Globus pallidus (tissue), 1 donor: ENCODE data around the gene EFCAB12.
"Not testable (repeated sequence)": the region's sequence is repeated elsewhere in the genome, so short reads cannot be mapped to it uniquely, and the experiment has no call there.

Experiments
- DNase-seq: peaks from one replicate; pipeline ENCODE4 v3.0.0-alpha.2; 2015; ENCODE audit warnings: low spot score

EFCAB12 gene

DNA sequence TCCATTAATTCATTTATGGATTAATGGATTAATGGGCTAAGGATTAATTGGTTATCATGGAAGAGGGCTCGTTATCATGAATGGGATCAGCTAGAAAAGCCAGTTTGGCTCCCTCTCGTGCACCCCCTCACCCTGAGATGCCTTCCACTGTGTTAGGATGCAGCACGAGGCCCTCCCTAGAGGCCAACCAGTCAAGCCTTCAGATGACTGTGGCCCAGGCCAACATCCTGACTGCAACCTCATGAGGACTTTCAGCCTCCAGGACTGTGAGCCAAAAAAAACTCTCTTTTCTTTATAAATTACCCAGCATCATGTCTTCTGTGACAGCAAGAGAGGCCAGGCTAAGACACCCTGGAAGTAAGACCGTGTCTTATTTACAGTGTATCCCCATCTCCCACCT is 9.0 kb downstream of the EFCAB12 start:
- no peak for DNase-seq

DNA sequence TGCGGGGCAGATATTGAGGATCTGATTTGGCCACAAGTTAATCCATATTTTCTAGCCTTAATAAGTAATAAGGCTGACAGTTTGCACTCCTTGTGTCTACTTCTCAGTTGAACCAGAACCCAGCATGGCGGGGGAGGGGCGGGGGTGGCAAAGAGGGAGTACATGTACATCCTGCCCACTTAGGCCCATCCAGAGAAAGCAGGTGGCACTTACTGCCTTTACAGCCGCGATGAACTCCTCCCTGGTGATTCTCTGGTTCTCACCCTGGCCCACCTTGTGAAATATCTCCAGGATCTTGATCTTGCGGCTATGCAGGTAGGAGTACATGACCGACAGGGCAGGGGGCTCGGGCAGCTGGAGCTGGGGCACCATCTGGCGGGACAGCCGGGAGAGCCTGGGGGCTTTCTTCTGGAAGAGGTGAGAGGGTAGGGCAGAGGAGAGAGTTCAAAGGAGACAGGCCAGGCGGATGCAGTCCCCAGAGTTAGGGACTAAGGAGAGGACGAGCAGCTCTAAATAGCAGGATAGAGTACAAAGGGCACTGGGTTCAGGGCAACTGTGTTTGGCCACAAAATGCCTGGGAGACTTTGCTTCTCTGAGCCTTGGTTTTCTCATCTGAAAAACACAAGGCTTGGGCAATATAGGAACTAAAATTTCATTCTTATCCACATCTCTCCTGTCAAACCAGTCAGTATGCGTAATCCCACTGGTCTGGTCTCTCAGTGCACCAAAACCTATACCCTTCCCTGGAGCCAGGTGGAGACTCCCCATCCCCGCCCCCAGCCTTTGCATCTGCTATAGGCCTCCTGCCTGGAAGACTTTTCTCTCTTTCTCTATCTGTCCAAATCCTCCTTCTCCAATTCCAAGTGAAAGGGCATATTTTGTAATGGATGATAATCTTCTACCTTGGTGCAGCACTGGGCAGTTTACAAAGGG is 10.1 kb downstream of the EFCAB12 start:
- DNase-seq, result no peak

DNA sequence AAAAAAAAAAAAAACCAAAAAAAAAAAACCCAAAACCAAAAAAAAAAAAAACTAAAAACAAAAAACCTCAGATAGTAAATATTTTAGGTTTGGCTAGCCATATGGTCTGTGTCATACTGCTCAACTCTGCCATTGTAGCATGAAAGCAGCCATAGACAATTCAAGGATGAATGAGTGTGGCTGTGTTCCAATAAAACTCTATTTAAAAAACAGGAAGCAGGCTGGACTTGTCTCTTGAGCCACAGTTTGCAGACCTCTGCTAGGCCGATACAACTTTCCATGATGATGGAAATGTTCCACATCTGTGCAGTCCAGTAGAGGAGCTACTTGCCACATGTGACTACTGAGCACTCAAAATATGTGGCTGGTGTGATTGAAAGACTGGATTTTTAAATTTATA is 11.1 kb downstream of the EFCAB12 start:
- DNase-seq, result no peak

DNA sequence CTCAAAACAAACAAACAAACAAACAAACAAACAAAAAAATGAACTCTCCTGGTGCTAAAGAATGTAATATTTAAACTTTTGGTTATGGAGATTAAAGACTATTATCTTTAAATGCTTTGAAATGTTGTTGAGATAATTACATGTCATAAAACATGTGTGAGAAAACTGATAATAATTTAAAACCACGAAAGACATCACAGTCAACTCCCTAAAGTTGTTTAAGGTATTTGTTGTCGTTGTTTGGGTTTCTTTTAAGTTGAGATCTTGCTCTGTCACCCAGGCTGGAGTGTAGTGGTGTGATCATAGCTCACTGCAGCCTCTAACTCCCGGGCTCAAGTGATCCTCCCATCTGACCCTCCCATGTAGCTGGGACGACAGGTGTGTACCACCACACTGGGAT is 12.0 kb downstream of the EFCAB12 start:
- no peak for DNase-seq

DNA sequence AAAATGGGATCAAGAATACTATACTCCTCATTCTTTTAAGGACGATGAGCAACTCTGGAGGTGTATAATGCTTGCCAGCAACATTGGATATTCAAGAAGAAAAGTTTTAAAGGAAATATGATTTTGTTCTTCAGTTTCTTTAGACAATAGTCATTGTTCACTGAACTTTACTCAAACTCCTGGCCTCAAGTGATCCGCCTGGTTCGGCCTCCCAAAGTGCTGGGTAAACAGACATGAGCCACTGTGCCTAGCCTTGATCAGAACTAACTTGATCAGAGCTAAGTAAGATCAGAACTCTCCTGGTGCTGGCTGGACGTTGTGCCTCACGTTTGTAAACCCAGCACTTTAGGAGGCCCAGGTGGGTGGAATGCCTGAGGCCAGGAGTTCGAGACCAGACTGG is 12.6 kb downstream of the EFCAB12 start:
- DNase-seq, result no peak

DNA sequence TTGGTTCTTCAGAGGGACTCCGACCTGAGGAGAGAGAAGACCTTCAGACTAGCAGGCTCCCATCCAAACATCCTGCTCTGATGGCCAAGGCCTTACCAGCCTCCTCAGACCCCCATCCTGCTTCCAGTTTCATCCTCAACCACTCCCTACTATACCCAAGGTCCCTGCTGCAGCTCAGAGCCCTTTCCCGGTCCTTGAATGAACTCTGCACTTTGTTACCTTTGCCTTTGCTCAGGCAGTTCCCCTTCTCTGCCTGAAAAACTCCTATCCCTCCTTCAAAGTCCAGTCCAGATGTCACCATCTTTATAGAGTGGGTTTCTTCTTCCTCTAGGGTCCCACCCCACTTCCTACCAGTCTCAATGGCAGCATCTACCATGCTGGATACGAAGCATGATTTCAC is 13.1 kb downstream of the EFCAB12 start:
- DNase-seq, result no peak

DNA sequence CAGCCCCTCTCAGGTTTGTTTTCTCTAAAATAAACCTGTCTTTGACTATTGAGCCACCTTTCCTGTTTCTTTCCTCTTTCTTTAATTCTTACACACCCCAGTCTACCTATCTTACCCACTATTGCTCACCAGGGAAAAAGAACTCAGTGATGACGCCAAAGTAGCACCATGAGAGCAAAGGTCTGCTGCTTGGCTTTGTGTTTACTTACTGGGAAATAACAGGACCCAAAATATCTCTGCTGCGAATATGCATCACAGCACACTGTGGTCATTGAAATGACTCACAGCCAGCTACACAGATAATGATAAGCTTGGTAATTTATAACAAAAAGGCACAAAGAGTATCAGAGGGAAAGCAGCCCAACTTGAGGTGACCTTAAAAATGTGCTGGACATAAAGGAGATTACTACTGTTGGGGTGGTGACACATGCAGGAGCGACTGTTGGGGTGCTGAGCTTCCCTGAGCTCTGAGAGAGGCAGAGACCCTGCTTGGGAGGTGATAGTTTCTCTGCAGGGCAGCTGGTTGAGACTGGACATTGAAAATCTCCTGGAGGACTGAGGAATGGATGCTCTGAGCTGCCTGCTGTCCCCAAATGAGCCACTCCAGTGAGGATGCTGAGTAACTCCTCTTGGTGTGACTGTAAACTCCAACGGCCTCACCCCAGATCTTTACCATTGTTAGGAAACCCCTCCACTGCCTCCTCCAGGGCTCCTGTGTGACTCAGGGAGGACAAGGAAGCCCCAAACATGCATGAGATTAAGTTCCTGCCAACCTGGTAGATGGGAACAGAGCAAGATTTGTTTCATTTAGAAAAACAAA is 14.5 kb downstream of the EFCAB12 start:
- DNase-seq, result no peak

DNA sequence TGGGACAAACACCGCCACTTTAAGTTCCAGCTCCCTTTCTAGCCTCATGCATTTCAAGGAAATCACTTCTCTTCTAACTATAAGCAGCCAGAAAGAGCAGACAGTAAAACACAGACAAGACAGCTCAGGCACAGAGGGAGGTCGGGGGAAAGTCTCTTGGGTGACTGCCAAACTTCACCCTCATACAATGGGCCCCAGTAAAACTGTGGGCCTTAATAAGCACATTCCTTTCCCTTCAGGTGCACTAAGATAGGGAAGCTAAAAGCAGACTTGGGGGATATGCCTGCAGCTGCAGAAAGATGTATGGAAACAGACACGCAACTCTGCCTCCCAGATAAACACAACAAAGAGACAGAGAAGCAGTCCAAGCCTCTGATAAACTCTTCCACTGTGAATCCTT is 15.2 kb downstream of the EFCAB12 start:
- not testable (repeated sequence) for DNase-seq

DNA sequence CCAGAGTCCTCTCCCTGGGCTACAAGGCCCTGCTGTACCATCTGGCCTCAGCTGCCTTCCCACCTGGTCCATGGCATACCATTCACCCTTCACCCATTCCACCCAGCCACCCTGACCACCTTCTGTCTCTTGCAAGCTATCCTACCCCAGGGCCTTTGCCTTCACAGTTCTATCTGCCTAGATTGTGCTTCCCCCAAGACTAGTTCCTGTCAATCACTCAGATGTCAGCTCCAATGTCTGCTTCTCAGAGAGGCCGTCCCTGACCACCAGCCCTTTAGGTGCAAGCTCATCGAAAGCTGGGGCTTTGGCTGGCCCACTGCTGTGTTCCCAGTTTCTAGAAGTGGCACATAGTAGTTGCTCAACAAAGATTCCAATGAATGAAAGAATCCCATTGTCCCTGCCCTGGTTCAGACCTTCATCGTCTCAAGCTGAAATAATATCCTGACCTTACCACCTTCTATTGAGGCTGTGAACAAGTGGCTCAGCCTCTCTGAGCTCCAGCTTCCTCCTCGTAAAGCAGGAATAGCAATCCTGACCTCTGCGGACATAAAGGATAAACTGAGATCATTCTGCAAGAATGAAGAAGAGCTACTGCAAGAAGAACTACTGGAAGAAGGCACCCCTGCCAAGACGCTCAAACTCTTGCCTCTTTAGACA is 15.8 kb downstream of the EFCAB12 start:
- DNase-seq, result no peak

DNA sequence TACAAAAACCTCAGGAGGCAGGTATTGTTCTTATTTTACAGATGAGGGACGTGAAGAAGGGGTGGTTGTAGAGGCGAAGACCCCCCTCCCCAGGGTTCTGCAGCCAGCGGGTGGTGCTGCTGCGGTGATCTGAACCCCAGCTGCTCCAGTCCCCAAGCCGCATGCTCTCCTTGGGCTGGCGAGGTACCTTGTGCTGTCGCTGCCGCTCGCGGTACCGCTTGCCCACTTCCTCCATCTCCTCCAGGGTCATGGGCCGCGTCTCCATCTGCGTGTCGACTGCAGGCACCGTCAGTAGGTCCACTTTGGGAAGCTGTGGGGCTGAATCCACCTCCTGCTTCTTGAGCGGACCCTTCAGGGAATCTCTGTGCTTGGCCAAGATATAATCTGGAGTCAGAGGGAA is 17.5 kb downstream of the EFCAB12 start:
- DNase-seq, result no peak

DNA sequence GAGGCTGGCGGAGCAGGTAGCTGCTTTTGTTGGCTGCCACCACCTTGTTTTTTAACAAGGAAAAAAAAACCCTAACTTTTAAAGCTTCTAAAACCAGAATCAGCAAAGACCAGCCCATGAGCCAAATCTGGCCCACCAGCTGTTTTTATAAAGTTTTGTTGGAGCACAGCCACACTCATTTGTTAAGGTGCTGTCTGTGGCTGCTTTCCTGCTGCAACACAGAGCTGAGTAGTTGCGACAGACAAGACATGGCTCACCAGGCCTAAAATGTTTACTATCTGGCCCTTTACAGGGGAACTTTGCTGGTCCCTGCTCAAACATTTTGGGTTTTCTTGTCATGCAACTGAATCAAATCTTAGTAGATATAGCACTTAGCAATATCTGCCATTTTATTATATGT is 18.9 kb downstream of the EFCAB12 start:
- no peak for DNase-seq

DNA sequence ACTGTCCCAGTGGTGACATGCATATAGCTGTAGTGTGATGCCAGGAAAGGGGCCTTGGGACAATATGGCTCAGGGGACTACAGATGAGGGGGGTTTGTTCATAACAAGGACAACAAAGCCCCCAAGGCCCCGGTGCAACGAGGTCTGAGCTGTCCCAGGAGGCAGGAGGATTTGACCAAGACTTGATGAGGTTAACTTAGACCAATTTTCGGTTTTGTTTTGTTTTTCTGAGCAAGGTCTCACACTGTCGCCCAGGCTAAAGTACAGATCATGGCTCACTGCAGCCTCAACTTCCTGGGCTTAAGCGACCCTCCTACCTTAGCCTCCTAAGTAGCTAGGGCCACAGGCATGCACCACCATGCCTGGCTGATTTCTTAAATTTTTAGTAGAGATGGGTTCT is 23.8 kb downstream of the EFCAB12 start:
- no peak for DNase-seq

DNA sequence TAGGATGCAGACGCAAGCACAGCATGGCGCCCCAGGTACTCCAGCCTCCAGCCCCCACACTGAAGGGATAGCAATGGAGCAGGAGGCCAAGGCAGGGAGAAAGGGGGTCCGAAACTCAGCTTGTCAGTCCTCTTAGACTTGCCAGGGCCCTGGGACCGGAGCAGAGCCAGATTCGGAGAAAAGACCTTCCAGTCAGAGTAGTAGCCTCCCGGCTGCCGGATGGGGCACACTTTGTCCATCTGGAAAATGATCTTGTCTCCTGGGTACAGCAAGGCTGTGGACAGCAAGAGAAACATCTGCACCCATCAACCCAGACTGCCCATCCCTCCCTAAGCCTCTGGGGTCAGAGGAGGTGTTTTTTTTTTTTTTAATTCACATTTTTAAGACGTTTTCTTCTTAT is 24.3 kb downstream of the EFCAB12 start:
- no peak for DNase-seq

DNA sequence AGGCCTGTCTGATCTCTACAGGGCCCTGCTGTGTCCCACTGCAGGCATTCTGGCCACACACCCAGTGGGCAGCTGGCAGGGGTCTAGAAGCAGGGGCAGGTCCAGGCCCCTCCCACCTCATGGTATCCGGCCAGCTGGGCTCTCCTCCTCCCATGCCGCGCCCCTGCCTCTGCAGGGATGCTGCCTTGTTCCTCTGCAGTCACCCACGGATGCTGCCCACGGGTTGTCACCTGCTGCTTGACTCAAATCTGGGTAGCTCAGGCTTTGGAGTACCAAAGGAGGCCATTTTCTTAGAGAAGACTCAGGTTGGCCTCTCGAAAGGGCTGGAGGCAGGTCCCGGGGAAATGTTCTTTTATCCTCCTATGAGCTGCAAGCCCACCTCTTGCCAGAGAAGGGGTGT is 25.0 kb downstream of the EFCAB12 start:
- no peak for DNase-seq

DNA sequence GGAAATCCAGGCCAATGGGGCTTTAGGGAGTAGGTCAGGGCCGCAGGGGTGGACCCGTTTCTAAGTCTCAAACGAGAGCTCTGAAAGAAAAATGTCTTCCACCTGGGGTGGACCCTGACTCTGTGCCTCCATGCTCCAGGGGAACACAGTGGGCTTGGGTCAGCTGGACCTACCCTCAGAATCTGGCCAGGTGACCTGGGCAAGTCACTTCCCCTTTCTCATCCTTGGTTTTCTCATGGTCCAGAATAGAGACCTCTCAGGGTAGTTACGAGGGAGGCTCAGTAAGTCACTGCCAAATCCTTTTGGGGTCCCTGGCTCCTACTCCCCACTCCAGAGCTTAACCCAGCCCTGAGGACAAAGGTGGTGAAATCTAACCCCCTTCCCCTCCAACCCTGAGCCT is 25.8 kb downstream of the EFCAB12 start:
- DNase-seq, result no peak

DNA sequence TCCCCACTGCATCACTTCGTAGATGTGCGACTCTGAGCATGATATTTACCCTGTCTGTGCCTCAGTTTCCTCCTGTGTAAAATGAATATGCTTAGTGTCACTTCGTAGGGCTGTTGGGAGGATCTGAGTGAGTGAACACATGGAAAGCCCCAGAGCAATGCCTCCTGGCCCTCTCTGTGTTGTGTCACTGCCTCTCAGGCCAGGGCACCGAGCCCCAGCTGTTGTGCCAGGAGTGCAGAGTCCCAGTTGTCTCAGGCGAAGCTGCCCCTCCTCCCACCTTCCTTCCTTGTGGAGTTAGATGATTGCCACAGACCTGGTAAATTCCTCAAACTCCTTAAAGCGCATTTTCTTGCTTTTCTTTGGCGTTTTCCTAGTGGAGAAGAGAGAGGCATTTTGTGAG is 26.2 kb downstream of the EFCAB12 start:
- no peak for DNase-seq

DNA sequence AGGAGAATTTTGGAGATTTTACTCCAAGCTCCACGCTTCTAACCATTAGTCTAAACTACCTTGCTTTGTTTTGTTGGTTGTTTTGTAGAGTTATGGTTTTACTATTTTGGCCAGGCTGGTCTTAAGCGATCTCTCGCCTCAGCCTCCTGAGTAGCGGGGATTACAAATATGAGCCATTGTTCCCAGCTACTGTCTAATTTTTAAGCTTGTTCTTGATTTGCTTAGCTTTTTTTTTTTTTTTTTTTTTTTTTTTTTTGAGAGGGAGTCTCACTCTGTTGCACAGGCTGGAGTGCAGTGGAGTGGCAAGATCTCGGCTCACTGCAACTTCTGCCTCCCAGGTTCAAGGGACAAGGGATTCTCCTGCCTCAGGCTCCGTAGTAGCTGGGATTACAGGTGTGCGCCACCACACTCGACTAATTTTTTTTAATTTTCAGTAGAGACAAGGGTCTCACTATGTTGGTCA is 28.5 kb downstream of the EFCAB12 start:
- no peak for DNase-seq

DNA sequence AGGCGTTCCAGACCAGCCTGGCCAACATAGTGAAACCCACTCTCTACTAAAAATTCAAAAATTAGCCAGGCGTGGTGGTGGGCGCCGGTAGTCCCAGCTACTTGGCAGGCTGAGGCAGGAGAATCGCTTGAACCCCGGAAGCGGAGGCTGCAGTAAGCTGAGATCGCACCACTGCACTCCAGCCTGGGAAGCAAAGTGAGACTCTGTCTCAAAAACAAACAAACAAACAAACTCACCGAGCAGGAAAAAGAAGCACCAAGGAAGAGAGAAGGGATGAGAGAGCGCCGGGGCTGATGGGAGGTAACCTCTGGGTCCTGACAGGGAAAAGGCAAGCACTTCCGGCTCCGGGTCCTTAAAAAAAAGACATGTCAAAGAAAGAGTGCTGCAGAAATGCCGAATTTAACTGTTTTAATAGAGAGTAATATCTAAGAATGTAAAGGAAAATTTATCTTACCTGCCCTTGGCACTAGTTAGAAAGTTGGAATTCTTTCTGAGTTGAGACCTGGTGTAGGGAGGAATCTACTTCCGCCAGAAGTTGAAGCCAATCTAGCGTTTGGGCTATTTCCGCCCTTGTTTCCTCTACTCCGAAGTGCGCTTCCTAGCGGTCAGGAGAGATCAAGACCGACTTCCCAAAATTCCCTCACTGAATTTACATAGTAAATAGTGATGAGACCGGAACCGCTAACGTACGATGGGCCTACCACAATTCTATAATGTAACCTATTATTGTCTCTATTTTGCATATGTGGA is 29.1 kb downstream of the EFCAB12 start:
- DNase-seq, result peak; percentile 94

DNA sequence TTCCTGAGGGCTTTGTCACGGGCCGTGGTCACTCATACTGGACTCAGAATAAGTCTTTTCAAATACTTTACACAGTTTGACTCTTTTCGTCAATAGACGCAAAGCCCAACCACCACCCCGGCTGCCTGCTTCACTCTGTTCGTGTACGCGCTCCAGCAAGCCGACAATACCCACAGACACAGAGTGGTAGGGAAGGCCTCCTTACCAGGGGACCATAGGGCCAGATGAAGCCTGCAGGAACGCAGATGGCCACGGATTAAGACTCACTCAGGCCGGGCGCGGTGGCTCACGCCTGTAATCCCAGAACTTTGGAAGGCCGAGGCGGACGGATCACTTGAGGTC is 29.7 kb downstream of the EFCAB12 start:
- no peak for DNase-seq

DNA sequence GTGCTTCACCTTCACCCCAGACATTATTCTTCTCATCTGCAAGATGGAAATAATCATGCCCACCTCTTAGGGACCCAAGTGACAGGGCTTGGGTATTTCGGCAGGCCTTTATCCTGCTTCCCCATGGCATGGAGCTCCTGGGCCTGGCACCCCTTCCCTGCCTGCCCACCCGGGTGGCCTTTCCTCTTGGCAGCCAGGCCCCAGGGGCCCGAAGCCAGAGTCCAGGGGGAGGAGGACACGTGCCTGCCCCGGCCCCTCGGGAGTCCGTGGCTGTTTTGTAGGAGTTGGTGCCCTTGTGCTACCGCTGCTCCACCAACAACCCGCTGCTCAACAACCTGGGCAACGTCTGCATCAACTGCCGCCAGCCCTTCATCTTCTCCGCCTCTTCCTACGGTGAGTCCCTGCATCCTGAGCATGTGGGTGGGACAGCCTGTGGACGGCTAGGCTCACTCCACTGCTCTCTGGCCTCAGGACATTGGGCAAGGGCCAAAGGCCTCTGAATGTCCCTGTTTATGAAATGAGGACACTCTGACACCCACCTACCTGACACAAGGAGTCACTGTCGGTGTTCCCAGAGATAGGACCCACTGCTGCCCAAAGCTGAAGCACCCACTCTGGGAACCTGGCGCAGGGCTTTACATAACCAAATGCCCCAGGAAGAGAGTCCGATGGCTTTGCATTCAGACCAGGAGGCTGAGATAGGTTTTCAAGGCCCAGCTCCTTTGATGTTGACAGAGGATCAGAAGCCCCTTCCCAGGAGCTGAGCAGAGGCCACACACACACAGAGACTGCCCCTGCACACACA is 34.5 kb downstream of the EFCAB12 start:
- DNase-seq, result not testable (repeated sequence)

DNA sequence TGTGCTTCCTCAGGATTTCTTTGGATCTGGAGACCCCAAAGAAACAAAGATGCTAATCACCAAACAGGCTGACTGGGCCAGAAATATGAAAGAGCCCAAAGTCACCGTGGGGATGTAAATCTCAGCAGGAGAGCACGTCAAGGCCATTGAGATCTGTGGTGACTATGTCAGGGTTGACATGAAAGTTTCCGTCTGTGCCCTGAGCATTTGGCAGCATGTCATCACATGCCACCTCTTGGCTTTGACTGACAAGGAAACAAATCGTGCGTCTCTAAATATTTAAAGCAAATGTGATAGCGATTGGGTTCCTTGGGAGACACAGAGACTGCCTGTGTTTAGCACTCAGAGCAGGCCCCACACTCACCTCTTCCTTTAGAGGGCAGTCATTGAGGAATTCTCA is 35.2 kb downstream of the EFCAB12 start:
- DNase-seq, result no peak
